OCI-LY7 (cell line): ENCODE measurements around the gene ELFN1. TPM values are rescaled to one million over a fixed set of nuclear protein-coding genes. Genes with fewer than 3 reads are reported as not detected.

Experiments
- BruUV-seq: library from RNA; stranded (reverse); fragments of 400-500 nt; replicated peaks from 2 replicates; lab custom pipeline; 2021; lab: Mats Ljungman, UMichigan
- CTCF ChIA-PET: fragments of 300-600 bp; sonication (Branson Sonifier 250); formaldehyde crosslinking; loops from one replicate; lab custom pipeline; 2022; ENCODE audit warnings: antibody characterized with exemption; ENCODE audit not compliant: unreplicated experiment; lab: Charles Lee
- POLR2A ChIA-PET: fragments of 300-600 bp; sonication (Branson Sonifier 250); formaldehyde crosslinking; loops from one replicate; lab custom pipeline; 2022; ENCODE audit warnings: antibody characterized with exemption; lab: Charles Lee
- DNase-seq: peaks from one replicate; pipeline ENCODE4 v3.0.0-alpha.2; 2015; ENCODE audit warnings: low spot score
- H2AFZ ChIP-seq: fragments of 200-600 bp; sonication (generic), shearing (Covaris generic); 2 replicates; pipeline ENCODE4 v1.6.1; 2014; ENCODE audit warnings: mild to moderate bottlenecking, antibody characterized with exemption, low read length, moderate library complexity
- H3K27ac ChIP-seq: fragments of 200-600 bp; sonication (generic); 2 replicates; pipeline ENCODE4 v1.5.1; 2014; ENCODE audit warnings: mixed run types, low read depth, mild to moderate bottlenecking, moderate library complexity, low read length, inconsistent platforms; ENCODE audit not compliant: poor library complexity, severe bottlenecking
- H3K36me3 ChIP-seq: fragments of 200-600 bp; sonication (generic); 2 replicates; pipeline ENCODE4 v1.6.1; 2014; ENCODE audit warnings: mild to moderate bottlenecking, antibody characterized with exemption, low read length, moderate library complexity, mixed read lengths; ENCODE audit not compliant: insufficient read depth
- H3K4me1 ChIP-seq: fragments of 200-600 bp; sonication (generic); 2 replicates; pipeline ENCODE4 v1.5.1; 2014; ENCODE audit warnings: mild to moderate bottlenecking, low read length; ENCODE audit not compliant: insufficient read depth, poor library complexity, severe bottlenecking
- H3K4me2 ChIP-seq: fragments of 200-600 bp; sonication (generic); 2 replicates; pipeline ENCODE4 v1.6.1; 2014; ENCODE audit warnings: mild to moderate bottlenecking, low read length
- H3K4me3 ChIP-seq: fragments of 200-600 bp; sonication (generic); 2 replicates; pipeline ENCODE4 v1.5.1; 2014; ENCODE audit warnings: mild to moderate bottlenecking, low read depth, low read length; ENCODE audit not compliant: poor library complexity, severe bottlenecking
- H3K79me2 ChIP-seq: fragments of 200-600 bp; sonication (generic); 2 replicates; pipeline ENCODE4 v1.6.1; 2016; ENCODE audit warnings: low read depth, mild to moderate bottlenecking, low read length, moderate library complexity, mixed read lengths; ENCODE audit not compliant: insufficient read depth
- H3K9me2 ChIP-seq: fragments of 200-600 bp; sonication (generic); 2 replicates; pipeline ENCODE4 v1.6.1; 2016; ENCODE audit warnings: mild to moderate bottlenecking, low read length, mixed read lengths; ENCODE audit not compliant: insufficient read depth
- H3K9me3 ChIP-seq: fragments of 200-600 bp; sonication (generic); 2 replicates; pipeline ENCODE4 v1.6.1; 2014; ENCODE audit warnings: mild to moderate bottlenecking, mixed run types, low read length, mixed read lengths
- H4K20me1 ChIP-seq: fragments of 200-600 bp; sonication (generic); 2 replicates; pipeline ENCODE4 v1.6.1; 2014; ENCODE audit warnings: mild to moderate bottlenecking, antibody characterized with exemption, low read length, moderate library complexity, mixed read lengths; ENCODE audit not compliant: insufficient read depth
- CTCF ChIP-seq: fragments of 200-600 bp; sonication (generic); conservative IDR thresholded peaks from 2 replicates; pipeline ENCODE4 v1.5.1; 2014; ENCODE audit warnings: mild to moderate bottlenecking, antibody characterized with exemption, low read length, moderate library complexity, mixed read lengths
- EZH2phosphoT487 ChIP-seq: fragments of 200-600 bp; sonication (generic); IDR thresholded peaks from 2 replicates; pipeline ENCODE4 v1.6.1; 2018; ENCODE audit warnings: low read depth, borderline replicate concordance, mild to moderate bottlenecking, mixed run types, antibody characterized with exemption, low read length, moderate library complexity, mixed read lengths
- intact Hi-C: fragments of 100-400 bp; cut with micrococcal nuclease; formaldehyde crosslinking; loops from one replicate; pipeline ENCODE4 v1.10.0; 2022; ENCODE audit not compliant: unreplicated experiment
- total RNA-seq, 2 experiments: library from RNA; depleted of rRNA in 1 of 2; stranded (reverse); fragments of >200 nt in 1 of 2; shearing (Covaris generic) in 1 of 2; gene quantifications; 2 replicates each; pipeline ENCODE4 v1.2.3, GENCODE V29; 2014 to 2022

Gene ELFN1
- total RNA-seq, 2 experiments from 2014 or later = not detected

GRCh38 chr7:1708596-1709251, 38.6 kb downstream of the ELFN1 start:
- ChIA-PET POLR2A (no interaction called here), CTCF (no interaction called here)
- no peaks in the 10 kb centered on the region for H4K20me1 ChIP-seq
- BruUV-seq = no TSS peak
- H3K9me2 ChIP-seq = no peaks in the 10 kb centered on the region
- no peak for DNase-seq
- H3K27ac ChIP-seq = no peak overlapping the region
- H3K4me3 ChIP-seq = no peak overlapping the region
- TF ChIP-seq EZH2phosphoT487 (no peak), CTCF (no peak)
- intact Hi-C loops = no loop called here
- no peaks in the 10 kb centered on the region for H3K79me2 ChIP-seq
- H3K4me2 ChIP-seq = no peak overlapping the region
- H3K4me1 ChIP-seq = no peaks in the 10 kb centered on the region
- peaks cover 11% of the 10 kb centered on the region; the same call in 1 of the 2 replicates for H3K9me3 ChIP-seq
- H3K36me3 ChIP-seq = no peaks in the 10 kb centered on the region
- no peak overlapping the region for H2AFZ ChIP-seq

GRCh38 chr7:1709281-1709680, 39.2 kb downstream of the ELFN1 start:
- TF ChIP-seq CTCF (no peak), EZH2phosphoT487 (no peak)
- Histone ChIP-seq H3K9me3 (peaks cover 11% of the 10 kb centered on the region; the same call in 1 of the 2 replicates), H2AFZ (no peak overlapping the region), H4K20me1 (no peaks in the 10 kb centered on the region), H3K4me3 (no peak overlapping the region), H3K79me2 (no peaks in the 10 kb centered on the region), H3K9me2 (no peaks in the 10 kb centered on the region), H3K4me2 (no peak overlapping the region), H3K36me3 (no peaks in the 10 kb centered on the region), H3K4me1 (no peaks in the 10 kb centered on the region), H3K27ac (no peak overlapping the region)
- intact Hi-C loops = no loop called here
- BruUV-seq = no TSS peak
- POLR2A ChIA-PET = no interaction called here
- no peak for DNase-seq
- CTCF ChIA-PET = no interaction called here

- no TSS peak for BruUV-seq
Observed at GRCh38 chr7:1709900-1710299, 39.8 kb downstream of the ELFN1 start.

More at GRCh38 chr7:1709900-1710299, 39.8 kb downstream of the ELFN1 start:
- no peak overlapping the region for H3K4me2 ChIP-seq
- H3K4me1 ChIP-seq = no peaks in the 10 kb centered on the region
- no peaks in the 10 kb centered on the region for H3K9me2 ChIP-seq
- H2AFZ ChIP-seq = no peak overlapping the region
- H3K79me2 ChIP-seq = no peaks in the 10 kb centered on the region
- no peak overlapping the region for H3K4me3 ChIP-seq
- H3K27ac ChIP-seq = no peak overlapping the region
- no peaks in the 10 kb centered on the region for H4K20me1 ChIP-seq
- CTCF ChIA-PET = no interaction called here
- intact Hi-C loops = no loop called here
- peaks cover 11% of the 10 kb centered on the region; the same call in 1 of the 2 replicates for H3K9me3 ChIP-seq
- no peaks in the 10 kb centered on the region for H3K36me3 ChIP-seq
- POLR2A ChIA-PET = no interaction called here
- no peak for TF ChIP-seq EZH2phosphoT487
- peak; percentile 84 for TF ChIP-seq CTCF
- no peak for DNase-seq
